Naive thymus-derived CD4-positive, alpha-beta T cell (primary cell): Measurements from ENCODE around the gene KIAA0232. TPM values are rescaled to one million over a fixed set of nuclear protein-coding genes. Genes with fewer than 3 reads are reported as not detected.

Source experiments
- ATAC-seq: fragments of 150-1000 bp; cut with Tn5 transposase; 2 replicates; pipeline ENCODE4 v1.10.0; 2021; ENCODE audit warnings: mild to moderate bottlenecking, moderate library complexity
- CTCF ChIA-PET: fragments of 350-600 bp; sonication (Branson Sonifier 250); formaldehyde crosslinking; loops from one replicate; lab custom pipeline; 2021; ENCODE audit warnings: antibody characterized with exemption; lab: Charles Lee
- POLR2A ChIA-PET: fragments of 350-600 bp; sonication (Branson Sonifier 250); formaldehyde crosslinking; loops from one replicate; lab custom pipeline; 2021; ENCODE audit warnings: antibody characterized with exemption, inconsistent platforms; lab: Charles Lee
- DNase-seq, 9 donors: peaks; one replicate each; pipeline versions ENCODE4 v3.0.0 to v3.0.0-alpha.2; 2020 to 2022; ENCODE audit warnings: mixed read lengths in 1 of 9
- H3K27ac ChIP-seq: one replicate; pipeline ENCODE4 v1.7.0; 2013; ENCODE audit warnings: mild to moderate bottlenecking, low read depth, low read length, moderate library complexity
- H3K27me3 ChIP-seq, 2 donors: one replicate each; pipeline ENCODE4 v1.7.0; 2013; ENCODE audit warnings: low read length in 2 of 2, mild to moderate bottlenecking in 2 of 2, moderate library complexity in 2 of 2; ENCODE audit not compliant: control insufficient read depth in 2 of 2, insufficient read depth in 2 of 2
- H3K36me3 ChIP-seq, 3 experiments: 1 replicate in 2 of 3; 2 replicates in 1 of 3; pipeline ENCODE4 v1.7.0; 2013; ENCODE audit warnings: low read length in 3 of 3, mild to moderate bottlenecking in 3 of 3, moderate library complexity in 1 of 3; ENCODE audit not compliant: insufficient read depth in 3 of 3, control insufficient read depth in 2 of 3
- H3K4me1 ChIP-seq, 2 donors: one replicate each; pipeline ENCODE4 v1.7.0; 2013; ENCODE audit warnings: low read length in 2 of 2, mild to moderate bottlenecking in 2 of 2, moderate library complexity in 1 of 2; ENCODE audit not compliant: control insufficient read depth in 2 of 2, insufficient read depth in 2 of 2
- H3K4me3 ChIP-seq: 2 replicates; pipeline ENCODE4 v1.7.0; 2013; ENCODE audit warnings: mild to moderate bottlenecking, low read length
- H3K9me3 ChIP-seq, 3 experiments: 1 replicate in 2 of 3; 2 replicates in 1 of 3; pipeline ENCODE4 v1.7.0; 2013; ENCODE audit warnings: low read length in 3 of 3; ENCODE audit not compliant: control insufficient read depth in 2 of 3
- H3K27ac Mint-ChIP-seq, 9 donors: one replicate each; pipeline ENCODE4 v1.8.0; 2020 to 2022; ENCODE audit warnings: mixed read lengths in 9 of 9, mild to moderate bottlenecking in 8 of 9, moderate library complexity in 5 of 9, inconsistent platforms in 2 of 9
- H3K27me3 Mint-ChIP-seq, 5 donors: one replicate each; pipeline ENCODE4 v1.8.0; 2021 to 2022; ENCODE audit warnings: mixed read lengths in 5 of 5, mild to moderate bottlenecking in 1 of 5
- H3K36me3 Mint-ChIP-seq, 5 donors: one replicate each; pipeline ENCODE4 v1.8.0; 2020 to 2022; ENCODE audit warnings: mixed read lengths in 5 of 5, mild to moderate bottlenecking in 3 of 5, inconsistent platforms in 1 of 5
- H3K4me1 Mint-ChIP-seq, 7 donors: one replicate each; pipeline ENCODE4 v1.8.0; 2020 to 2022; ENCODE audit warnings: mixed read lengths in 7 of 7, mild to moderate bottlenecking in 3 of 7, inconsistent platforms in 1 of 7
- H3K4me3 Mint-ChIP-seq, 10 donors: one replicate each; pipeline ENCODE4 v1.8.0; 2020 to 2022; ENCODE audit warnings: mild to moderate bottlenecking in 10 of 10, mixed read lengths in 10 of 10, moderate library complexity in 6 of 10, inconsistent platforms in 2 of 10
- H3K9me3 Mint-ChIP-seq, 11 donors: one replicate each; pipeline ENCODE4 v1.8.0; 2020 to 2022; ENCODE audit warnings: mixed read lengths in 11 of 11, mild to moderate bottlenecking in 4 of 11, inconsistent platforms in 1 of 11, moderate library complexity in 1 of 11
- intact Hi-C, 2 donors: fragments of 100-400 bp; cut with micrococcal nuclease; formaldehyde crosslinking; loops; one replicate each; pipeline ENCODE4 v1.15.1; 2023
- polyA plus RNA-seq, 2 donors: library from polyadenylated mRNA; unstranded; fragments of 300-500 nt; fragmentation: Illumina TruSeq; gene quantifications; one replicate each; pipeline ENCODE4 v1.2.3, GENCODE V29; 2021
- total RNA-seq, 6 experiments: library from RNA in 5 of 6; stranded (reverse) in 5 of 6; gene quantifications; 1 replicate in 5 of 6; 2 replicates in 1 of 6; pipeline ENCODE4 v1.2.3 and lab custom pipeline; 2021 to 2026

Gene KIAA0232
- total and polyA plus RNA-seq, 7 experiments from 2014 or later: 12.0 to 24.2 (median 17.2) TPM

- no peaks in the 10 kb centered on the region for H3K27me3 Mint-ChIP-seq
- ATAC-seq (peak; percentile 60), DNase-seq (no peak)
- H3K9me3 Mint-ChIP-seq: no peaks in the 10 kb centered on the region
- no peak overlapping the region for H3K27ac ChIP-seq
- ChIA-PET CTCF (no interaction called here), POLR2A (interaction anchor here (0.6 to 3.4 kb wide), 4 partner anchors 14 to 230 kb away, joined by 3 to 19 read pairs (median 4); no protein-coding TSS in a partner anchor)
- peak overlapping the region; percentile 43 to 92 (median 78) for H3K4me3 Mint-ChIP-seq
- H3K4me1 ChIP-seq: peaks cover 26 to 50% of the 10 kb centered on the region in 2 donors
- intact Hi-C loops: loop anchor here in 1 of 2 donors (5.0 kb wide), 1 partner anchor 62 kb away; no protein-coding TSS in a partner anchor
- peak overlapping the region; percentile 62 to 95 (median 78) for H3K27ac Mint-ChIP-seq
- no peaks in the 10 kb centered on the region for H3K27me3 ChIP-seq
- H3K4me1 Mint-ChIP-seq: peaks cover 69 to 89% (median 80%) of the 10 kb centered on the region in 7 donors
- H3K36me3 Mint-ChIP-seq: peaks cover 3 to 55% (median 24%) of the 10 kb centered on the region in 5 donors
- H3K9me3 ChIP-seq: no peaks in the 10 kb centered on the region
- no peak overlapping the region for H3K4me3 ChIP-seq
- peaks cover 0 to 19% (median 0%) of the 10 kb centered on the region in 3 experiments for H3K36me3 ChIP-seq
Observed at GRCh38 chr4:6925357-6925836, 142.9 kb downstream of the KIAA0232 start.

- ChIA-PET CTCF (interaction anchor here (1.3 to 1.4 kb wide), 2 partner anchors 14 to 26 kb away, joined by 3 to 5 read pairs; no protein-coding TSS in a partner anchor), POLR2A (interaction anchor here (0.6 to 3.4 kb wide), 11 partner anchors 8 to 230 kb away, joined by 3 to 19 read pairs (median 4); partner anchors contain the start of genes GRPEL1 and TBC1D14)
- Histone ChIP-seq H3K27ac (peak overlapping the region; percentile 56), H3K4me3 (no peak overlapping the region), H3K4me1 (peaks cover 26 to 48% of the 10 kb centered on the region in 2 donors), H3K27me3 (no peaks in the 10 kb centered on the region), H3K36me3 (peaks cover 0 to 19% (median 0%) of the 10 kb centered on the region in 3 experiments), H3K9me3 (no peaks in the 10 kb centered on the region)
- peaks cover 64 to 84% (median 76%) of the 10 kb centered on the region in 7 donors for H3K4me1 Mint-ChIP-seq
- H3K4me3 Mint-ChIP-seq: peak overlapping the region; percentile 64 to 92 (median 79)
- ATAC-seq (peak; percentile 36), DNase-seq (no peak)
- H3K27ac Mint-ChIP-seq: peak overlapping the region; percentile 63 to 95 (median 81)
- intact Hi-C loops: loop anchor here (1.0 to 5.0 kb wide), 4 partner anchors 8 to 61 kb away; partner anchors contain the start of gene TBC1D14 (in 1 of the 2)
- H3K36me3 Mint-ChIP-seq: peaks cover 3 to 55% (median 25%) of the 10 kb centered on the region in 5 donors
- H3K9me3 Mint-ChIP-seq: no peaks in the 10 kb centered on the region
- no peaks in the 10 kb centered on the region for H3K27me3 Mint-ChIP-seq
Observed at GRCh38 chr4:6926081-6926480, 143.6 kb downstream of the KIAA0232 start.

- Mint-ChIP-seq H3K36me3 (peaks cover 6 to 60% (median 33%) of the 10 kb centered on the region in 5 donors), H3K9me3 (peaks cover 0 to 2% (median 0%) of the 10 kb centered on the region in 11 donors), H3K27ac (peak overlapping the region; percentile 65 to 95 (median 87)), H3K4me3 (peak overlapping the region; percentile 64 to 92 (median 79)), H3K4me1 (peaks cover 68 to 90% (median 79%) of the 10 kb centered on the region in 7 donors), H3K27me3 (no peaks in the 10 kb centered on the region)
- Histone ChIP-seq H3K27ac (peak overlapping the region; percentile 56), H3K4me3 (peak overlapping the region; percentile 36), H3K27me3 (no peaks in the 10 kb centered on the region), H3K9me3 (no peaks in the 10 kb centered on the region), H3K4me1 (peaks cover 26 to 48% of the 10 kb centered on the region in 2 donors), H3K36me3 (peaks cover 0 to 19% (median 0%) of the 10 kb centered on the region in 3 experiments)
- CTCF ChIA-PET: interaction anchor here (0.6 to 1.4 kb wide), 8 partner anchors 10 to 54 kb away, joined by 3 to 5 read pairs (median 3); no protein-coding TSS in a partner anchor
- POLR2A ChIA-PET: interaction anchor here (0.6 to 3.4 kb wide), 15 partner anchors 8 to 286 kb away, joined by 3 to 19 read pairs (median 4); partner anchors contain the start of genes GRPEL1, MRFAP1 and TBC1D14
- intact Hi-C loops: loop anchor here (1.0 to 5.0 kb wide), 5 partner anchors 9 to 60 kb away; partner anchors contain the start of gene TBC1D14 (in 1 of the 2)
- peak; percentile 82 for ATAC-seq
- DNase-seq: peak in 7 of 9 donors; percentile 25 to 75 (median 43)
Observed at GRCh38 chr4:6926681-6927478, 144.4 kb downstream of the KIAA0232 start.

- Mint-ChIP-seq H3K27me3 (no peaks in the 10 kb centered on the region), H3K36me3 (peaks cover 6 to 59% (median 37%) of the 10 kb centered on the region in 5 donors), H3K4me1 (peaks cover 66 to 84% (median 73%) of the 10 kb centered on the region in 7 donors), H3K9me3 (peaks cover 0 to 2% (median 0%) of the 10 kb centered on the region in 11 donors), H3K4me3 (peak overlapping the region in 8 of 10 donors; percentile 21 to 92 (median 72)), H3K27ac (peak overlapping the region in 6 of 9 donors; percentile 65 to 93 (median 80))
- Histone ChIP-seq H3K4me3 (no peak overlapping the region), H3K4me1 (peaks cover 26 to 48% of the 10 kb centered on the region in 2 donors), H3K27ac (no peak overlapping the region), H3K27me3 (no peaks in the 10 kb centered on the region), H3K36me3 (peaks cover 0 to 22% (median 0%) of the 10 kb centered on the region in 3 experiments), H3K9me3 (no peaks in the 10 kb centered on the region)
- POLR2A ChIA-PET: interaction anchor here (1.1 to 3.4 kb wide), 5 partner anchors 7 to 15 kb away, joined by 3 to 19 read pairs (median 6); no protein-coding TSS in a partner anchor
- CTCF ChIA-PET: interaction anchor here (0.6 to 1.7 kb wide), 3 partner anchors 13 to 17 kb away, joined by 3 to 5 read pairs (median 3); no protein-coding TSS in a partner anchor
- intact Hi-C loops: loop anchor here in 1 of 2 donors (5.0 kb wide), 1 partner anchor 59 kb away; no protein-coding TSS in a partner anchor
- DNase-seq: no peak
- ATAC-seq: no peak
Observed at GRCh38 chr4:6928081-6928480, 145.6 kb downstream of the KIAA0232 start.

- Mint-ChIP-seq H3K4me1 (peaks cover 69 to 86% (median 82%) of the 10 kb centered on the region in 7 donors), H3K27me3 (no peaks in the 10 kb centered on the region), H3K9me3 (peaks cover 0 to 9% (median 0%) of the 10 kb centered on the region in 11 donors), H3K27ac (peak overlapping the region in 8 of 9 donors; percentile 23 to 90 (median 42)), H3K36me3 (peaks cover 11 to 60% (median 36%) of the 10 kb centered on the region in 5 donors), H3K4me3 (peak overlapping the region in 8 of 10 donors; percentile 18 to 81 (median 51))
- Histone ChIP-seq H3K9me3 (no peaks in the 10 kb centered on the region), H3K36me3 (peaks cover 0 to 13% (median 0%) of the 10 kb centered on the region in 3 experiments), H3K27me3 (no peaks in the 10 kb centered on the region), H3K4me1 (peaks cover 26 to 48% of the 10 kb centered on the region in 2 donors), H3K4me3 (no peak overlapping the region), H3K27ac (no peak overlapping the region)
- intact Hi-C loops: loop anchor here in 1 of 2 donors (5.0 kb wide), 1 partner anchor 58 kb away; no protein-coding TSS in a partner anchor
- ChIA-PET POLR2A (interaction anchor here (1.0 to 2.2 kb wide), 3 partner anchors 9 to 18 kb away, joined by 3 to 10 read pairs (median 3); no protein-coding TSS in a partner anchor), CTCF (interaction anchor here (1.7 kb wide), 1 partner anchor 18 kb away, joined by 5 read pairs; no protein-coding TSS in a partner anchor)
- DNase-seq: no peak
- ATAC-seq: peak; percentile 2
Observed at GRCh38 chr4:6929339-6929811, 146.8 kb downstream of the KIAA0232 start.
